ENCODE data around the gene BLTP3A. TPM values are rescaled to one million over a fixed set of nuclear protein-coding genes. Genes with fewer than 3 reads are reported as not detected.
"Not testable (repeated sequence)": the region's sequence is repeated elsewhere in the genome, so short reads cannot be mapped to it uniquely, and the experiment has no call there.

The BLTP3A gene
- total and polyA plus RNA-seq, 2 donors from 2014 or later: 2.4 to 12.4 TPM

GRCh38 chr6:34743625-34744293 is 48.1 kb upstream of the BLTP3A start:
- FAIRE-seq (no peak), DNase-seq (no peak)
- no peaks in the 10 kb centered on the region for H3K9me3 ChIP-seq (ENCODE audit: control insufficient read depth in 2 of 3, insufficient read depth in 1 of 3, low read length in 3 of 3)
- no peak overlapping the region for H3K4me3 ChIP-seq (ENCODE audit: low read length in 3 of 3)
- intact Hi-C loops (cut with DNase I): no loop called here
- no peak overlapping the region for H3K9ac ChIP-seq (ENCODE audit: low read length in 3 of 3)
- H3K36me3 ChIP-seq (ENCODE audit: control insufficient read depth in 2 of 3, insufficient read depth in 3 of 3, low read length in 3 of 3): no peaks in the 10 kb centered on the region
- no peaks in the 10 kb centered on the region for H3K4me1 ChIP-seq (ENCODE audit: control insufficient read depth in 2 of 3, insufficient read depth in 2 of 3, low read depth in 1 of 3, low read length in 3 of 3)
- H3K27me3 ChIP-seq (ENCODE audit: control insufficient read depth, insufficient read depth, low read length): no peaks in the 10 kb centered on the region
- H3K27ac ChIP-seq (ENCODE audit: low read depth in 2 of 2, low read length in 2 of 2): no peak overlapping the region
- TF ChIP-seq CTCF (IDR thresholded peaks at IDR 0.05; ENCODE audit: borderline replicate concordance, extremely low read depth, insufficient read depth): no peak

- intact Hi-C loops (cut with DNase I); H3K4me3 ChIP-seq (ENCODE audit: low read length in 3 of 3); H3K27ac ChIP-seq (ENCODE audit: low read depth in 2 of 2, low read length in 2 of 2); H3K27me3 ChIP-seq (ENCODE audit: control insufficient read depth, insufficient read depth, low read length); H3K36me3 ChIP-seq (ENCODE audit: control insufficient read depth in 2 of 3, insufficient read depth in 3 of 3, low read length in 3 of 3); DNase-seq; H3K4me1 ChIP-seq (ENCODE audit: control insufficient read depth in 2 of 3, insufficient read depth in 2 of 3, low read depth in 1 of 3, low read length in 3 of 3); H3K9me3 ChIP-seq (ENCODE audit: control insufficient read depth in 2 of 3, insufficient read depth in 1 of 3, low read length in 3 of 3); FAIRE-seq; H3K9ac ChIP-seq (ENCODE audit: low read length in 3 of 3): not testable (repeated sequence)
Observed at GRCh38 chr6:34744294-34744647, 47.6 kb upstream of the BLTP3A start.

GRCh38 chr6:34745277-34746103 is 46.4 kb upstream of the BLTP3A start:
- no peak overlapping the region for H3K27ac ChIP-seq (ENCODE audit: low read depth in 2 of 2, low read length in 2 of 2)
- DNase-seq (peak in 2 of 5 donors; percentile 26 to 34), FAIRE-seq (no peak)
- no peaks in the 10 kb centered on the region for H3K27me3 ChIP-seq (ENCODE audit: control insufficient read depth, insufficient read depth, low read length)
- H3K36me3 ChIP-seq (ENCODE audit: control insufficient read depth in 2 of 3, insufficient read depth in 3 of 3, low read length in 3 of 3): no peaks in the 10 kb centered on the region
- H3K4me1 ChIP-seq (ENCODE audit: control insufficient read depth in 2 of 3, insufficient read depth in 2 of 3, low read depth in 1 of 3, low read length in 3 of 3): no peaks in the 10 kb centered on the region
- H3K9me3 ChIP-seq (ENCODE audit: control insufficient read depth in 2 of 3, insufficient read depth in 1 of 3, low read length in 3 of 3): no peaks in the 10 kb centered on the region
- intact Hi-C loops (cut with DNase I): no loop called here
- H3K9ac ChIP-seq (ENCODE audit: low read length in 3 of 3): no peak overlapping the region
- no peak overlapping the region for H3K4me3 ChIP-seq (ENCODE audit: low read length in 3 of 3)
- TF ChIP-seq CTCF (IDR thresholded peaks at IDR 0.05; ENCODE audit: borderline replicate concordance, extremely low read depth, insufficient read depth): no peak

GRCh38 chr6:34746104-34746846 is 45.6 kb upstream of the BLTP3A start:
- no peak for TF ChIP-seq CTCF (IDR thresholded peaks at IDR 0.05; ENCODE audit: borderline replicate concordance, extremely low read depth, insufficient read depth)
- Histone ChIP-seq H3K27ac (ENCODE audit: low read depth in 2 of 2, low read length in 2 of 2) (no peak overlapping the region), H3K36me3 (ENCODE audit: control insufficient read depth in 2 of 3, insufficient read depth in 3 of 3, low read length in 3 of 3) (no peaks in the 10 kb centered on the region), H3K9ac (ENCODE audit: low read length in 3 of 3) (no peak overlapping the region), H3K4me1 (ENCODE audit: control insufficient read depth in 2 of 3, insufficient read depth in 2 of 3, low read depth in 1 of 3, low read length in 3 of 3) (no peaks in the 10 kb centered on the region), H3K4me3 (ENCODE audit: low read length in 3 of 3) (no peak overlapping the region), H3K9me3 (ENCODE audit: control insufficient read depth in 2 of 3, insufficient read depth in 1 of 3, low read length in 3 of 3) (no peaks in the 10 kb centered on the region), H3K27me3 (ENCODE audit: control insufficient read depth, insufficient read depth, low read length) (no peaks in the 10 kb centered on the region)
- FAIRE-seq (no peak), DNase-seq (no peak)
- intact Hi-C loops (cut with DNase I): no loop called here

All from kidney (tissue), 14 donors.